HG02840 (cell line): Measurements from ENCODE around the gene NDUFC1.
"Not testable (repeated sequence)": the region's sequence is repeated elsewhere in the genome, so short reads cannot be mapped to it uniquely, and the experiment has no call there.

ENCODE experiments used
- ATAC-seq: cut with Tn5 transposase; IDR thresholded peaks from one replicate; pipeline ENCODE4 v1.9.1; 2021; ENCODE audit warnings: mild to moderate bottlenecking, moderate library complexity, moderate number of reproducible peaks; ENCODE audit not compliant: unreplicated experiment, low FRiP score

The NDUFC1 gene

GRCh38 chr4:139301821-139302611 is at the start of gene NDUFC1:
NDUFC1 (minus strand) TSS chr4:139302477; CDS start chr4:139295798, 6,679 bp downstream.
- ATAC-seq, result peak; percentile 35

GRCh38 chr4:139337612-139338011 is 35.3 kb upstream of the NDUFC1 start:
- ATAC-seq, result no peak

- no peak for ATAC-seq
Observed at GRCh38 chr4:139333046-139333445, 30.8 kb upstream of the NDUFC1 start.

GRCh38 chr4:139331185-139331584 is 28.9 kb upstream of the NDUFC1 start:
- ATAC-seq, result no peak

- no peak for ATAC-seq
Observed at GRCh38 chr4:139330283-139330682, 28.0 kb upstream of the NDUFC1 start.

GRCh38 chr4:139329665-139330200 is 27.5 kb upstream of the NDUFC1 start:
- ATAC-seq, result no peak

- no peak for ATAC-seq
Observed at GRCh38 chr4:139324620-139325019, 22.3 kb upstream of the NDUFC1 start.

- ATAC-seq, result not testable (repeated sequence)
Observed at GRCh38 chr4:139322541-139322940, 20.3 kb upstream of the NDUFC1 start.

GRCh38 chr4:139322070-139322469 is 19.8 kb upstream of the NDUFC1 start:
- ATAC-seq, result not testable (repeated sequence)

GRCh38 chr4:139319571-139319970 is 17.3 kb upstream of the NDUFC1 start:
- no peak for ATAC-seq

GRCh38 chr4:139317635-139318034 is 15.4 kb upstream of the NDUFC1 start:
- ATAC-seq, result no peak

GRCh38 chr4:139316733-139317132 is 14.5 kb upstream of the NDUFC1 start:
- ATAC-seq, result no peak

GRCh38 chr4:139315221-139315675 is 13.0 kb upstream of the NDUFC1 start:
- ATAC-seq, result no peak

- ATAC-seq, result no peak
Observed at GRCh38 chr4:139314047-139314800, 11.9 kb upstream of the NDUFC1 start.

GRCh38 chr4:139313414-139313813 is 11.1 kb upstream of the NDUFC1 start:
- ATAC-seq, result not testable (repeated sequence)

GRCh38 chr4:139312552-139313332 is 10.5 kb upstream of the NDUFC1 start:
- no peak for ATAC-seq

- ATAC-seq, result no peak
Observed at GRCh38 chr4:139311909-139312308, 9.6 kb upstream of the NDUFC1 start.

GRCh38 chr4:139304920-139305319 is 2.6 kb upstream of the NDUFC1 start:
- no peak for ATAC-seq

- ATAC-seq, result peak; percentile 88
Observed at GRCh38 chr4:139301113-139301820, 1.0 kb downstream of the NDUFC1 start, which contains the start of gene NAA15. NAA15 (plus strand) TSS chr4:139301505; CDS start chr4:139301778, 273 bp downstream.
